Measurements from ENCODE around the gene CYP1B1.
"Not testable (repeated sequence)": the region's sequence is repeated elsewhere in the genome, so short reads cannot be mapped to it uniquely, and the experiment has no call there.

DNA sequence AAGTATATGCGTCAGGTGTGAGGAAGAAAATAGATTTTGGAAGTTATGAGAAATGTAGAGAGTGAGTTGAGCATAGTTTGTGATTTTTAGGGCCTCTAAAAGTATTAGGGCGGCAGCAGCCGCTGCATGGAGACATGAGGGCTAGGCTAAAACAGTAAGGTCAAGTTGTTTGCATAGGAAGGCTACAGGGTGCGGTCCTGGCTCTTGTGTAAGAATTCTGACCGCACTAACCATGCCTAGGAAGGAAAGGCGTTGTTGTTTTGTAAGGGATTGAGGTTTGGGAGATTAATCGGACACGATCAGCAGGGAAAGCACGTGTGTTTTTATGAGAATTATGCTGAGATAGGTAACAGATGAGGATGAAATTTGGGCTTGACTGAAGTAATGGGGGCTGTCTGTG lies 6.8 kb upstream of the CYP1B1 start:
- TF ChIP-seq, protein P1, sequence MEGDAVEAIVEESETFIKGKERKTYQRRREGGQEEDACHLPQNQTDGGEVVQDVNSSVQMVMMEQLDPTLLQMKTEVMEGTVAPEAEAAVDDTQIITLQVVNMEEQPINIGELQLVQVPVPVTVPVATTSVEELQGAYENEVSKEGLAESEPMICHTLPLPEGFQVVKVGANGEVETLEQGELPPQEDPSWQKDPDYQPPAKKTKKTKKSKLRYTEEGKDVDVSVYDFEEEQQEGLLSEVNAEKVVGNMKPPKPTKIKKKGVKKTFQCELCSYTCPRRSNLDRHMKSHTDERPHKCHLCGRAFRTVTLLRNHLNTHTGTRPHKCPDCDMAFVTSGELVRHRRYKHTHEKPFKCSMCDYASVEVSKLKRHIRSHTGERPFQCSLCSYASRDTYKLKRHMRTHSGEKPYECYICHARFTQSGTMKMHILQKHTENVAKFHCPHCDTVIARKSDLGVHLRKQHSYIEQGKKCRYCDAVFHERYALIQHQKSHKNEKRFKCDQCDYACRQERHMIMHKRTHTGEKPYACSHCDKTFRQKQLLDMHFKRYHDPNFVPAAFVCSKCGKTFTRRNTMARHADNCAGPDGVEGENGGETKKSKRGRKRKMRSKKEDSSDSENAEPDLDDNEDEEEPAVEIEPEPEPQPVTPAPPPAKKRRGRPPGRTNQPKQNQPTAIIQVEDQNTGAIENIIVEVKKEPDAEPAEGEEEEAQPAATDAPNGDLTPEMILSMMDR (IDR thresholded peaks at IDR 0.05; ENCODE audit: low read length), result not testable (repeated sequence)
- TF ChIP-seq EZH2 (IDR thresholded peaks at IDR 0.05; ENCODE audit: borderline replicate concordance, low read length), result not testable (repeated sequence)

Measured in OCI-LY1 (cell line).